Central memory CD8-positive, alpha-beta T cell (primary cell): ENCODE measurements around the gene WDR53.
"Not testable (repeated sequence)": the region's sequence is repeated elsewhere in the genome, so short reads cannot be mapped to it uniquely, and the experiment has no call there.

Experiments
- ATAC-seq: fragments of 150-1000 bp; cut with Tn5 transposase; replicated peaks from 2 replicates; pipeline ENCODE4 v1.10.0; 2022; ENCODE audit warnings: mild to moderate bottlenecking, moderate FRiP score, moderate number of reproducible peaks; ENCODE audit not compliant: poor library complexity, severe bottlenecking; ENCODE audit errors: extremely low read depth
- DNase-seq, 2 donors: peaks; one replicate each; pipeline ENCODE4 v3.0.0; 2021; ENCODE audit warnings: low spot score in 2 of 2
- H3K27ac Mint-ChIP-seq: one replicate; pipeline ENCODE4 v1.8.0; 2022; ENCODE audit warnings: low read depth, mild to moderate bottlenecking, moderate library complexity, mixed read lengths
- H3K27me3 Mint-ChIP-seq: one replicate; pipeline ENCODE4 v1.8.0; 2022; ENCODE audit warnings: mixed read lengths
- H3K36me3 Mint-ChIP-seq: one replicate; pipeline ENCODE4 v1.8.0; 2022; ENCODE audit warnings: mild to moderate bottlenecking, moderate library complexity, mixed read lengths; ENCODE audit not compliant: insufficient read depth
- H3K4me1 Mint-ChIP-seq: one replicate; pipeline ENCODE4 v1.8.0; 2022; ENCODE audit warnings: mixed read lengths
- H3K4me3 Mint-ChIP-seq: one replicate; pipeline ENCODE4 v1.8.0; 2022; ENCODE audit warnings: mild to moderate bottlenecking, moderate library complexity, mixed read lengths
- H3K9me3 Mint-ChIP-seq: one replicate; pipeline ENCODE4 v1.8.0; 2022; ENCODE audit warnings: mixed read lengths

WDR53 gene

DNA sequence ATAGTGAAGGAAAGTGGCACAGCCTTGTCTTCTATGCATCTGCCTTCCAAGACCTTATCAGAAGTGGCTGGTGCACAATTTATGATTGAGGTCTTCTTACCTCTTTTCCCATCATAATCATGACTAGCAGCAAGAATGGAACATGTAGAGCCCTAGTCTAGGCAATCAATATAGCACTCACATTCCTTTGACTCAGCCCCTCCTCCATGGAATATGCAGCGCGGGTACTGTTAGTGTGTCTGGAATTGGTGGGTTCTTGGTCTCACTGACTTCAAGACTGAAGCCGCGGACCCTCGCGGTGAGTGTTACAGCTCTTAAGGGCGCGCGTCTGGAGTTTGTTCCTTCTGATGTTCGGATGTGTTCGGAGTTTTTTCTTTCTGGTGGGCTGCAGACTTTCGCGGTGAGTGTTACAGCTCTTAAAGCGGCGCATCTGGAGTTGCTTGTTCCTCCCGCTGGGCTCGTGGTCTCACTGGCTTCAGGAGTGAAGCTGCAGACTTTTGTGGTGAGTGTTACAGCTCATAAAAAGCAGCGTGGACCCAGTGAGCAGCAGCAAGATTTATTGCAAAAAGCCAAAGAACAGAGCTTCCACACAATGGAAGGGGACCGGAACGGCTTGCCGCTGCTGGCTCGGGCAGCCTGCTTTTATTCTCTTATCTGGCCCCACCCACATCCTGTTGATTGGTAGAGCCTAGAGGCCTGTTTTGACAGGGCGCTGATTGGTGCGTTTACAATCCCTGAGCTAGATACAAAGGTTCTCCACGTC, 29.8 kb upstream of the WDR53 start:
- not testable (repeated sequence) for H3K27ac Mint-ChIP-seq, H3K9me3 Mint-ChIP-seq, H3K36me3 Mint-ChIP-seq, H3K4me1 Mint-ChIP-seq, DNase-seq, ATAC-seq, H3K4me3 Mint-ChIP-seq
- H3K27me3 Mint-ChIP-seq, result peaks cover 11% of the 10 kb centered on the region

DNA sequence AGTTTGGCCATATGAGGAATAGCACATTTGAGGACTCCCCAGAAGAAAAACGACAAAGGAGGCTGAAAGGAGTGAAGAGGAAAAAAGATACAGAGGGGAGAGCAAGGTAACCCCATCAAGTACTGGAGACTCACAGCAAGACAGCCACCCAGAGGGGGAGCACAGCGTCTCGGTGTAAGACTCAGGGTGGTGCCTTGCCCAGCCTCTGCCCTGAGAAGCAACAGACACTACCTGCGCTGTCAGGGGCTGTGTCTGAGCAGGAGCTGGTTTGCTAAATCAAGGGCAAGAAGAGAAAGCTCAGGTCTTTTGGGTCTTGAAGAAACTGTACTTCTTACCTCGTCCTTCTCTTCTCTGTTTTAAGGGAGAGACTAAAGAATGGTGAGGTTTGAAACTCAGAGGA, 28.0 kb upstream of the WDR53 start:
- peak overlapping the region; percentile 36 for H3K27ac Mint-ChIP-seq
- H3K9me3 Mint-ChIP-seq, result no peaks in the 10 kb centered on the region
- peaks cover 11% of the 10 kb centered on the region for H3K27me3 Mint-ChIP-seq
- DNase-seq (no peak), ATAC-seq (no peak)
- no peaks in the 10 kb centered on the region for H3K4me1 Mint-ChIP-seq
- no peaks in the 10 kb centered on the region for H3K36me3 Mint-ChIP-seq
- H3K4me3 Mint-ChIP-seq, result no peak overlapping the region

DNA sequence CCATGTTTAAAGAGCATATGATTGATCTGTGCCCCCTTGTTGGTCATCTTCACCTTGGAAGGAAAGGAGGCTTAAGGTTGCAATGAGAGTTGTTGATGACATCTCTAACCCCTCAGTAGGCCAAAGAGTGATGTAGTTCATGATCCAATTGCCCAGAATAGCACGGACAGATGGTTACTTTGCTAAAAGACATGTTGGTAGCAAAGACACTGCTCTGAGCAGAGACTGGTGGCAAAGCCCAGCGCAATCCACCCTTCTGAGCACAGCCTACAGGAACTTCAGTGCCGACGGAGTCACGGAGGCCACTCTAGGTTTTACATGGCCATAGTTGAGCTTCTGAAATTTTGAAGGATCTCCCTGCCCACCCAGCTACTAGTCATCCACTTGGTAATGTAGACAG, 21.9 kb upstream of the WDR53 start:
- no peak overlapping the region for H3K27ac Mint-ChIP-seq
- DNase-seq (no peak), ATAC-seq (no peak)
- no peak overlapping the region for H3K4me3 Mint-ChIP-seq
- no peaks in the 10 kb centered on the region for H3K9me3 Mint-ChIP-seq
- H3K4me1 Mint-ChIP-seq, result no peaks in the 10 kb centered on the region
- H3K36me3 Mint-ChIP-seq, result peaks cover 5% of the 10 kb centered on the region
- no peaks in the 10 kb centered on the region for H3K27me3 Mint-ChIP-seq

DNA sequence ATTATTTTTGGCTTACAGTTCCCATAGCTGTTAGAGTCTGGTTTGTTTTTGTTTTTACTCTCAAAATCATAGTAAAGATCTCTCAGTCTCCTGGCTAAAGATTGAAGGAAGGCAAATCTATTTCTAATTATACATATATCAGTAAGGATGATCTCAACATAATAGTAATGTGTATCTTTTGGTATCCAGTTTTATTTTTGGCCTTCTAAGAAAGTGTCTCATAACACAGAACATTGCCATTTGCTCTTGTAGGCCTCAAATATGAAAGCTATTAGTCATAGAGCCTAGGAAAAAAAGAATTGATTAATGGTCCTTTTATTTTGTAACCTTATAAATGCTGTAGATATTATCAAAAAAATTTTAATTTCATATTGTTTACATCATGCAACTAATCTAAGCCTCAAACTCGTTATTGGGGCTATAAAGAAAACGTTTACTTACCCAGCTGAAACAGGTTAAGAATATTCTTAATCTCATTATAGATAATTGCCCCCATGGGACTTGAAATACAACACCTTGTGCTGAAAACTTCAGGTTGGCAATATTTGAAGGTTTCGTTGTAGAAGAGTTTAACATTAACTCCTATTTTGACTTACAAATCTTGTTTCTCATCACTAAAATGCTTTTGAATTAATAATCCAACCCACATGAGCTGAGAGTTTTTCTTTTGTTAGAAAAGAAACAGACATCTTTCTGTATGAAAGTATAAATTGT, 16.8 kb upstream of the WDR53 start:
- peaks cover 7% of the 10 kb centered on the region for H3K4me1 Mint-ChIP-seq
- ATAC-seq (no peak), DNase-seq (no peak)
- no peaks in the 10 kb centered on the region for H3K9me3 Mint-ChIP-seq
- no peaks in the 10 kb centered on the region for H3K27me3 Mint-ChIP-seq
- peak overlapping the region; percentile 67 for H3K27ac Mint-ChIP-seq
- H3K36me3 Mint-ChIP-seq, result peaks cover 19% of the 10 kb centered on the region
- H3K4me3 Mint-ChIP-seq, result no peak overlapping the region

DNA sequence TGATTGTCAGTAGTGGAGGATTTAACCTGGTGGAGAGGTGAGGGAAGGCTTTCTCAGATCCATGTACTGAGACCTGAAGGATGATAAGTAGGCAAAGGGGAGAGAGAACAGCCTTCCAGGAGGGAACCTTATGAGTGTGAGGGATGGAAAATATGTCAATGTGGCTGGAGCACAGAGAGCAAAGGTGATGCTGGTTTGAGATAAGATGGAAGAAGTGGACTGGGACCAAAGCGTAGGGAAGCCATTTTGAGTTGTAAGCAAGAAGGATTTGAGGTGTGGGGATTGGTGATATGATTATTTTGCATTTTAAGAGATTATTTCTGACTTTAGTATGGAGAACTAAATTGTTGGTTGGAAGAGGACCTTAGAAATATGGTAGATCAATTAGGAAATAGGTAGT, 4.0 kb upstream of the WDR53 start:
- Mint-ChIP-seq H3K27me3 (no peaks in the 10 kb centered on the region), H3K4me3 (no peak overlapping the region), H3K36me3 (peaks cover 4% of the 10 kb centered on the region), H3K9me3 (no peaks in the 10 kb centered on the region), H3K27ac (no peak overlapping the region), H3K4me1 (peaks cover 26% of the 10 kb centered on the region)
- ATAC-seq (no peak), DNase-seq (no peak)

DNA sequence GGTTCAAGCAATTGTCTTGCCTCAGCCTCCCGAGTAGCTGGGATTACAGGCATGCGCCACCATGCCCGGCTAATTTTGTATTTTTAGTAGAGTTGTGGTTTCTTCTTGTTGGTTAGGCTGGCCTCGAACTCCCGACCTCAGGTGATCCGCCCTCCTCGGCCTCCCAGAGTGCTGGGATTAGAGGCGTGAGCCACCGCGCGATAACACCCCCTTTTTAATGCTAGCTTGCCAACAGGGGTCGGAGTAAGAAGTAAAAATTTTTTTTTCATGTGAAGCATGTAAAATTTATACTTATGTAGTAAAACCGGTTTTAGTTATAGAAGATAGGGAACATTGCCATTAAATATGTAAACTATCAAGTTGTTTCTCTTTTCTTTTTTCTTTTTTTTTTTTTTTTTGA, 2.0 kb upstream of the WDR53 start:
- not testable (repeated sequence) for H3K9me3 Mint-ChIP-seq, DNase-seq, H3K27ac Mint-ChIP-seq, ATAC-seq, H3K27me3 Mint-ChIP-seq
- Mint-ChIP-seq H3K4me1 (peaks cover 26% of the 10 kb centered on the region), H3K36me3 (peaks cover 11% of the 10 kb centered on the region), H3K4me3 (peak overlapping the region; percentile 84)

DNA sequence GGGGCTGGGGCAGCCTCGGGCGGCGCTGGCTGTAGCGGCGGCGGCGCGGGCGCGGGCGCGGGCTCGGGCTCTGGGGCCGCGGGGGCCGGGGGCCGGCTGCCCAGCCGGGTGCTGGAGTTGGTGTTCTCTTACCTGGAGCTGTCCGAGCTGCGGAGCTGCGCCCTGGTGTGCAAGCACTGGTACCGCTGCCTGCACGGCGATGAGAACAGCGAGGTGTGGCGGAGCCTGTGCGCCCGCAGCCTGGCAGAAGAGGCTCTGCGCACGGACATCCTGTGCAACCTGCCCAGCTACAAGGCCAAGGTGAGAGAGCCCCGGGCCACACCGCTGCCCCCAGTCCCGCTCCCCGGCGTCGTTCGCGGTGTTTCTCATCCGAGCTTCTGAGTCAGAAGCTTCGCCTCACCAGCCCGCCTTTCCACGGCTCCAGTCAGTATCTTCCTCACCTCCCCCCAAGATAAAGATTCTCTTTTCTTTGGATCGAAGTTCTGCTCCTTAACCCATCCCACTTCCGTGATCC, 706 bp upstream of the WDR53 start:
- Mint-ChIP-seq H3K4me3 (peak overlapping the region; percentile 84), H3K27ac (peak overlapping the region; percentile 56), H3K27me3 (no peaks in the 10 kb centered on the region), H3K9me3 (no peaks in the 10 kb centered on the region), H3K4me1 (peaks cover 17% of the 10 kb centered on the region), H3K36me3 (peaks cover 11% of the 10 kb centered on the region)
- peak; percentile 66 for ATAC-seq
- DNase-seq, result peak; percentile 38 to 39

DNA sequence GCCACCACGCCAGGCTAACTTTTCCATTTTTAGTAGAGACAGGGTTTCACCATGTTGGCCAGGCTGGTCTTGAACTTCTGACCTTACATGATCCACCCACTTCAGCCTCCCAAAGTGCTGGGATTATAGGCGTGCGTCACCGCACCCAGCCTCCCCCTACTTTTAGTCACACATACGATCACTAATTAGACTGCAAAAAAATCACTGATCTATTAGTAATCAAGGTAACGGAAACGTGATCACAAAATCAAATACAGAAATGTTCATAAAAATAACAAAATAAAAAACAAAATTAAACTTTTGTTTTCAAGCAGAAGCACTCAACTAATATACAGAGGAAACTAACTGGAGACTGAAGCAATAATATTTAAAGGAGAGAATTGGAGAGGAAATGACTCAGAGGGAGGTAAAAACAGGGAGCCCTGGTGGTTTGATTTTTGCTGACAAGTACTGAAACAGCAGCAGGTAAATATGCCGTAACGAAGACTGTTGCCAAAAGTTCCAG, 4.6 kb downstream of the WDR53 start:
- Mint-ChIP-seq H3K27me3 (no peaks in the 10 kb centered on the region), H3K4me3 (no peak overlapping the region), H3K9me3 (no peaks in the 10 kb centered on the region), H3K4me1 (peaks cover 14% of the 10 kb centered on the region), H3K36me3 (peaks cover 17% of the 10 kb centered on the region), H3K27ac (no peak overlapping the region)
- DNase-seq (no peak), ATAC-seq (no peak)

DNA sequence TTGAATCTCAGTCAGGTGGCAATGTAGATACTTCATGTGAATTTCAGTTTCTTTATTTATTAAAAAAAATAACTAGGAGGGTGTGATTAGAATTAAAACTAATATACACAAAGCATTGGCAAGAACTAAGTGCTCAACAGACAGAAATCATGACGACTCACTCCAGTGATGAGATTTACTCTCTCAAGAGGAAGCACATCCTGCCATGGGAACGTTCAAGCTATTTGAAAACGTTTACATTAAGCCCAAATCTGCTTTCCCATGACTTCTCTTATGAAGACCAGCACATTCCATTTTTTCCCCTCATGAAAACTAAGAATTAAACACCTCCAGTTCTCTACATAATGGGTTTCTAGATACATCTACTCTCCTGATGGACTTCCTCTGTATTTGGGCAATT, 8.5 kb downstream of the WDR53 start:
- H3K27ac Mint-ChIP-seq, result no peak overlapping the region
- H3K4me1 Mint-ChIP-seq, result peaks cover 7% of the 10 kb centered on the region

DNA sequence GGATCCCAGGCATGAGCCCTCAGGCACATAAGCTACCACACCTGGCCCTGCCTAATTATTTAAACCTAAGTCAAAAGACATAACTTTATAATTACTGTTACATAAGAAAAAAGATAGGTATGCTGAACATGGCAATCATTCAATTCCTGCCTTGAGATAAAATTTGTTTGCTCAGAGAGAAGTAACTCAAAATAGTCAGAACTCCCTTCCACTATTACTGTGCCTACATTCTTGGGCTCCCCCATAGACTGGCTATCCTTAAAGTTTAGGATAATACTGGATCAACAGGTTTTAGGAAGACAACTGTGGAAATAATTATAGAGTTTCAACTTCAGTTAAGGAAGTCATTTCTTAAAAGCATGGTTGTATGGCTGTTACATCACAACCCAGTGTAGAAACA, 9.9 kb downstream of the WDR53 start:
- H3K27me3 Mint-ChIP-seq, result no peaks in the 10 kb centered on the region

More for the DNA sequence above, 8.5 kb downstream of the WDR53 start:
- no peak for ATAC-seq
- Mint-ChIP-seq H3K27me3 (no peaks in the 10 kb centered on the region), H3K4me3 (no peak overlapping the region), H3K9me3 (no peaks in the 10 kb centered on the region), H3K36me3 (peaks cover 12% of the 10 kb centered on the region)
- no peak for DNase-seq

DNA sequence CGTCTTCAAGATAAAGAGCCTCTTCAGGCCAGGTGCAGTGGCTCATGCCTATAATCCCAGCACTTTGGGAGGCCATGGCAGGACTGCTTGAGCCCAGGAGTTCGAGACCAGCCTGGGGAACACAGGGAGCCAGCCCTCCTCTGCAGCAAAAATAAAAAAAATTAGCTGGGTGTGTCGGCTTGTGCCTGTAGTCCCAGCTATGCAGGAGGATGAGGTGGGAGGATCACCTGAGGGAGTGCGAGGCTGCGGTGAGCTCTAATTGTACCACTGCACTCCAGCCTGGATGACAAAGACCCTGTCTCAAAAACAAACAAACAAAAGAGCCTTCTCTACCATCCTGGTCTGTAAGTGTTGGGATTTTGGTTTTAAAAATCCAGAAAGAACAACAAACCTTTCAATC, 11.1 kb downstream of the WDR53 start:
- Mint-ChIP-seq H3K27me3 (no peaks in the 10 kb centered on the region), H3K36me3 (peaks cover 16% of the 10 kb centered on the region), H3K9me3 (no peaks in the 10 kb centered on the region), H3K27ac (no peak overlapping the region), H3K4me3 (no peak overlapping the region), H3K4me1 (peaks cover 7% of the 10 kb centered on the region)
- DNase-seq (no peak), ATAC-seq (no peak)

More for the DNA sequence above, 9.9 kb downstream of the WDR53 start:
- Mint-ChIP-seq H3K36me3 (peaks cover 17% of the 10 kb centered on the region), H3K27ac (no peak overlapping the region), H3K4me3 (no peak overlapping the region), H3K4me1 (peaks cover 7% of the 10 kb centered on the region), H3K9me3 (no peaks in the 10 kb centered on the region)
- no peak for DNase-seq
- no peak for ATAC-seq

DNA sequence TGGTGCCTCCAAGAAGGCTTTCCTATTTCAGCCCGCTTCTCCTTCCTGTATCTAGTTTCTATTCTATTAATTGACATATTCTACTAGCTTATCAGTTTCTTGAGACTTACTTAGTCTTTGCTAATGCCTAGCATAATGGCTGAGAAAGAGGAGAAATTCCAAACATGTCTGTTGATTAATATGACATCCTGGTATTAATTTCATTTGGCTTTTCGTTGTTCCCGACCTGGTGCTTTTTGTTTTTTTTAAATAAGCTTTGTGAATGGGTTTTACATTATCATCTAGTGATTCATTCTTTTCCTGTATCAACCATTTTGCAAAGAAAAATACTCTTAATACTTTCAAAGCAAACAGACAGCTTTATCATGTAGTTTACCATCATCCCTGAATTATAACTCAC, 13.1 kb downstream of the WDR53 start:
- H3K4me3 Mint-ChIP-seq, result no peak overlapping the region
- ATAC-seq (no peak), DNase-seq (no peak)
- H3K36me3 Mint-ChIP-seq, result peaks cover 12% of the 10 kb centered on the region
- H3K9me3 Mint-ChIP-seq, result peaks cover under 1% of the 10 kb centered on the region
- H3K4me1 Mint-ChIP-seq, result peaks cover 7% of the 10 kb centered on the region
- H3K27me3 Mint-ChIP-seq, result no peaks in the 10 kb centered on the region
- no peak overlapping the region for H3K27ac Mint-ChIP-seq

DNA sequence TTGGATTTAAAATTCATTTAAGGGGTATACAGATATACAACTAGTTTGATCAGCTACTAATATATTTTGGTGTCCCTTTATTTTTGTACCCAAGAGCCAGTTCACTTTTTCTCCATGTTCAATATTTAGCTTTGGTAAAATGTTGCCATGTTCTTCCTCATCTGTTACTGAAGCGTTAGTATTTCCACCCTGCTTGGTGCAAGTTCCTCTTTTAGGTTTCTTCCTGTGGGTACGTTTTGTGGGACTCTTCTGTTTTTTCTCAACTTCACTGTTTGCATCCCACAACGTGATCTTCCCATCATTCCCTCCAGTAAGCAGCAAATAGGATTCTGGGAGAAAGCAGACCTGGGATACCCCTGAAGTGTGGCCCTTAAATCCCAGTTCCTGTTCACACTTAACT, 14.1 kb downstream of the WDR53 start:
- no peaks in the 10 kb centered on the region for H3K27me3 Mint-ChIP-seq
- H3K27ac Mint-ChIP-seq, result no peak overlapping the region
- DNase-seq (no peak), ATAC-seq (no peak)
- peaks cover 4% of the 10 kb centered on the region for H3K4me1 Mint-ChIP-seq
- peaks cover 8% of the 10 kb centered on the region for H3K9me3 Mint-ChIP-seq
- H3K4me3 Mint-ChIP-seq, result no peak overlapping the region
- H3K36me3 Mint-ChIP-seq, result peaks cover 12% of the 10 kb centered on the region
